Endothelial cell (in vitro differentiated cells): ENCODE results near the gene PPP2R2B. TPM values are rescaled to one million over a fixed set of nuclear protein-coding genes. Genes with fewer than 3 reads are reported as not detected.

ENCODE experiments used
- DNase-seq: peaks from one replicate; pipeline ENCODE4 v3.0.0; 2021; ENCODE audit warnings: low spot score
- H3K27ac Mint-ChIP-seq: one replicate; pipeline ENCODE4 v1.8.0; 2021; ENCODE audit warnings: mixed read lengths, inconsistent platforms; ENCODE audit not compliant: unreplicated experiment
- H3K27me3 Mint-ChIP-seq: one replicate; pipeline ENCODE4 v1.8.0; 2021; ENCODE audit warnings: mild to moderate bottlenecking, moderate library complexity, mixed read lengths, inconsistent platforms; ENCODE audit not compliant: unreplicated experiment
- H3K36me3 Mint-ChIP-seq: one replicate; pipeline ENCODE4 v1.8.0; 2021; ENCODE audit warnings: mild to moderate bottlenecking, low read depth, mixed read lengths, inconsistent platforms; ENCODE audit not compliant: unreplicated experiment
- H3K4me1 Mint-ChIP-seq: one replicate; pipeline ENCODE4 v1.8.0; 2021; ENCODE audit warnings: mild to moderate bottlenecking, mixed read lengths, inconsistent platforms; ENCODE audit not compliant: unreplicated experiment
- H3K4me3 Mint-ChIP-seq: one replicate; pipeline ENCODE4 v1.8.0; 2021; ENCODE audit warnings: mild to moderate bottlenecking, mixed read lengths, inconsistent platforms; ENCODE audit not compliant: unreplicated experiment
- H3K9me3 Mint-ChIP-seq: one replicate; pipeline ENCODE4 v1.8.0; 2021; ENCODE audit warnings: mixed read lengths, inconsistent platforms; ENCODE audit not compliant: unreplicated experiment
- CTCF ChIP-seq: fragments of 200-600 bp; sonication (generic); IDR thresholded peaks from one replicate; pipeline ENCODE4 v1.5.0; 2021; ENCODE audit warnings: antibody characterized with exemption; ENCODE audit not compliant: unreplicated experiment
- total RNA-seq: library from RNA; stranded (reverse); fragmentation: NEBNext Ultra II Directional; extraction: Animal tissue kit (Norgen Biotek cat#: 25700); gene quantifications from one replicate; pipeline ENCODE4 v1.2.1, GENCODE V29; 2021; ENCODE audit not compliant: unreplicated experiment

Gene PPP2R2B
- total RNA-seq, 1 donor from 2014 or later, result 0.59 TPM

- no peak for TF ChIP-seq CTCF
- Mint-ChIP-seq H3K27me3 (no peaks in the 10 kb centered on the region), H3K4me1 (peaks cover 10% of the 10 kb centered on the region), H3K4me3 (no peak overlapping the region), H3K36me3 (no peaks in the 10 kb centered on the region), H3K27ac (no peak overlapping the region), H3K9me3 (no peaks in the 10 kb centered on the region)
- DNase-seq, result no peak
Measured at GRCh38 chr5:146745931-146746577, 132.5 kb downstream of the PPP2R2B start.

DNA sequence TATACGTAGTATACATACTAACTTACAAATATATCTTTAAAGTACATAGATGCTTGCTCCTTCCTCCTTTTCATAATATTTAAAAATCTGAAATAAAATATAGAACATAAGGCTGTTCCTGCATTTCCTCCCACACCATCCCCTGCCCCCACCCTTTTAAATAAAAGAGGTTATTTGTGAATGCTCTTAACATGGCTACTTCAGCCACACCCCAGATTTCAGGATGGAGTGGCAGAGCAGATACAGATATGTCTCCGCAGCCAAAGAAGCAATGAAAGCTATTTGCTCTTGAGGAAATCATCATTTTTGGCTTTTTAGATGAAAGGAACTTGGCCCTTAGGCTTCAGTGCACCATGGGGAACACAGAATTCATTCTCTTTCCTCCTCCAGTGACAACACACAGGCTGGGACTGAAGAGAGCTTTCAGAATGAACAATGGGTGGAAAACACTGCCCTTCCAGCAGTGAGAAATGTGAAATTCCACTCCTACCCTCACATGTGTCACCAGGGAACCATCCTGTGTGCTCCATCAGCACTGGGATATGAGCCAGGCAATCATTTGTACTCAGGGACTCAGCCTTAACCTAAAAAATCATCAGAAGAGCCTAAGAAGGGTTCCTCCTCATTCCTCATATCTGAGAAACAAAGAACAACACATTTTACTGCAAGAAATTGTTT, 134.3 kb downstream of the PPP2R2B start:
- Mint-ChIP-seq H3K27me3 (peaks cover 2% of the 10 kb centered on the region), H3K4me3 (no peak overlapping the region), H3K9me3 (no peaks in the 10 kb centered on the region), H3K36me3 (no peaks in the 10 kb centered on the region), H3K4me1 (peaks cover 10% of the 10 kb centered on the region), H3K27ac (peak overlapping the region; percentile 89)
- peak; percentile 13 for DNase-seq
- no peak for TF ChIP-seq CTCF

GRCh38 chr5:146734936-146735577, 143.5 kb downstream of the PPP2R2B start:
- no peak for TF ChIP-seq CTCF
- Mint-ChIP-seq H3K27ac (no peak overlapping the region), H3K4me3 (no peak overlapping the region), H3K4me1 (no peaks in the 10 kb centered on the region), H3K36me3 (peaks cover 7% of the 10 kb centered on the region), H3K27me3 (peaks cover 5% of the 10 kb centered on the region), H3K9me3 (peaks cover 12% of the 10 kb centered on the region)
- DNase-seq, result no peak

GRCh38 chr5:146732962-146733361, 145.6 kb downstream of the PPP2R2B start:
- TF ChIP-seq CTCF, result no peak
- Mint-ChIP-seq H3K36me3 (peaks cover 17% of the 10 kb centered on the region), H3K27ac (no peak overlapping the region), H3K4me3 (no peak overlapping the region), H3K9me3 (peaks cover 23% of the 10 kb centered on the region), H3K4me1 (no peaks in the 10 kb centered on the region), H3K27me3 (no peaks in the 10 kb centered on the region)
- no peak for DNase-seq
